HG03060 (cell line): ENCODE results near the gene TPD52L1.

Experiments used
- ATAC-seq: cut with Tn5 transposase; IDR thresholded peaks from one replicate; pipeline ENCODE4 v1.9.1; 2021; ENCODE audit warnings: low read depth, moderate number of reproducible peaks; ENCODE audit not compliant: unreplicated experiment

TPD52L1 gene

DNA sequence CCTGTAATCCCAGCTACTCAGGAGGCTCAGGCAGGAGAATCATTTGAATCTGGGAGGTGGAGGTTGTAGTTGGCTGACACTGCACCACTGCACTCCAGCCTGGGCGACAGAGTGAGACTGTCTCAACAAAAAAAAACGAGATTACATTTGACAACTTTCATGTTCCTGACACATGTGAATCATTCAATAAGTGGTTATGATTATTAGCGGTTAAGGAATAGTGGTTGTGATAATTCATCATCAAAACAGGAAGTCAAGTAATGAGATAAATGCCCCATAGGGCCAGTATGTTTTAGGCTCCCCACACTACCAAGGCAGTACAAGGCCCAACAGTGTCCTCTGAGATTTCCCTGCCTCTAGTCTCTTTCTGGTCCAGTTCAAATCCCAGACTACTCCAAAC is 145.7 kb downstream of the TPD52L1 start:
- ATAC-seq, result no peak

DNA sequence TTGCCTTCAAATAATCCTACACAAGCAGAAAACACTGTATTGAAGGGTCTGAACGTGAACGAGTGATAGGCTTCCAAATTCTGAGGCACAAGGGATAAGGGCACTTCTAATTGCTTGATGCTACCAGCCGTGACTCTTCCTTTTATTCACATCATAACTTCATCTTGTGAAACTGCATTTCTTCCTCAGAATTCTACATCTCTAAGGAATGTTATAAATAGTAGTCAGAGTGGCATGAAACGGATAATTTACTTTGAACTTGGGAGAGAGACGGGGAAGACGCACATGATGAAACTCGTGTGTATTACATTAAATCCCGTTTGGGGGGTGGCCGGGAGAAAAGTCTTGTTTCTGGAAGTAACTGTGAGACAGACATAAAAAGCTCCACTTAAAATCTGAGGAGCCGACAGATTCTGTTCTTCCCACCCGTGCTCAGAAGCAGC is 147.4 kb downstream of the TPD52L1 start:
- no peak for ATAC-seq

DNA sequence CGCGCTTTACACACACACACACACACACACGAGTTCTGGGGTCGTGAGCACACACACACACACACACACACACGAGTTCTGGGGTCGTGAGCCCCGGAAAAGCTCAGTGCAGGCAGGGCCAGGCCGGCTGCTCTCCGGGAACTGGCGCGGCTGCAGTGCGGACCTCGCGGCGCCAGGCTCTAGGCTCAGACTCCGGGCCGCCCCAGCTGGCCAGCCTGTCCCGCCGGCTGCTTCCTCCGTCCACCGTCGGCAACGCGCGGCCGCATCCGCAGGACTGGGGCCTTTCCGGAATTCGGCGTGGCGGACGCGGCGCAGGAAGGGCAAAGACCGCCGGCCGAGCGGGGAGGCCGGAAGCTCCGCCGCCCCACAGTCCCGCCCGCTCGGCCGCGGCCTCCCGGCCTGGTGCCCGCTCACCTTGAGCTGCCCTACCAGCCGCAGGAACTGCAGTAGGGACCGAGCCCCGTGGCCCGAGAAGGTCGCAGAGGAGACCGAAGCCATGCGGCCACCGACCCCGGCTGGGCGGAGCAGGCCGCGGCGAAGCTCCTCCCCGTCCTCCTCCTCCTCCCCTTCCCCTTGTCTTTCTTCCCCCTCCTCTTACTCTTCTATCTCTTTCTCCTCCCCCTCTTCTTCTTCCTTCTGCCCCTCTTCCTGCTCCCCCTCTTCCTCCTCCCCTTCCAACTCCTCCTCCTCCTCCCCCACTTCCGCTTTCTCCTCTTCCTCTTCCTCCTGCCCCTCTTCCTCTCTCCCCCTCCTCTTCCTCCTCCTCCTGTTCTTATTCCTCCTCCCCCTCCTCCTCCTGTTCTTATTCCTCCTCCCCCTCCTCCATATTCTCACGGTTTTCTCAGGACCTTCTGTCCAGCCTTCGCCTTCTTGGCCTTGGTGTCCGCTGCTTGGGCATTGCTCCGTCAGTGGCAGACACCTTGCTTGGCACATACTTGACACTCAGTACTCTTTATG is 148.1 kb downstream of the TPD52L1 start, which contains the start of gene HDDC2:
Gene HDDC2, minus strand, starts transcription at position 533 of the 957 bp plus-strand sequence. Its CDS starts 35 bp downstream, at position 498.
- ATAC-seq, result peak; percentile 44

DNA sequence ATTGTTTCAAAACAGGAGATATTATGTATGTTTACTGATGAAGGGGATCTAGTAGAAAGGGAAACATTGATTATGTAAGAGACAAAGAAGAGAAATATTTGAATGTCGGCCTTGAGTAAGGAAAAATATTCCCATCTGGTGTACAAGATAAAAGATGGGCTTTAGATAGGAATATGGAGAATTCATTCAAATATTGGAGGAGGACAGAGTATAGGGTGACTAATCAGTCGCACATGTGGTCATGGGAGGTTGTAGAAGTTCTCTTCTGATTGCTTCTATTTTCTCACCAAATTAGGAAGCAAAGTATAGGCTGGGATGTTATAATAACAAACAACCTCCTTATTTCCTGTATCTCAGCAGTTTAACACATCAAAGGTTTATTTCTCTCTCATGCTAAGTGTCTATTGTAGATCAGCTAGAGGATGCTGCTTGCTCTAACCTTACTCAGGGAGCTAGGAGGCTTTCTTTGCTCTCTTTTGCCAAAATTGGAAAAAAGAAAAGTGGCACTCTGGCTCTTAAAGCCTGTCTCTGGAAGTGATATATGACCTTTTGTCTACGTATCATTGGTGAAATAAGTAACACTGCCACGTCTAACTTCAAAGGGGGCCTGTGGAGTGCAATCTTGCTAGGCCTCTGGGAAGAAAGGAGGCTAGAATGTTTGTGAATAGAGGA is 149.4 kb downstream of the TPD52L1 start:
- no peak for ATAC-seq

DNA sequence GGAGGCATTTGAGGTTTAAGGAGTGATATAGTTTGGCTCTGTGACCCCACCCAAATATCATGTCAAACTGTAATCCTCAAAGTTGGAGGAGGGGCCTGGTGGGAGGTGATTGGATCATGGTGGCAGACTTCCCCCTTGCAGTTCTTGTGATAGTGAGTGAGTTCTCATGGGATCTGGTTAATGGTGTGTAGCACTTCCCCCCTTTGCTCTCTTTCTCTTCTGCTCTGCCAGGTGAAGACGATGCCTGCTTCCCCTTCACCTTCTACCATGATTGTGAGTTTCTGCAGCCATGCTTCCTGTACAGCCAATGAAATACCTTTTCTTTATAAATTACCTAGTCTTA is 149.9 kb downstream of the TPD52L1 start:
- no peak for ATAC-seq

DNA sequence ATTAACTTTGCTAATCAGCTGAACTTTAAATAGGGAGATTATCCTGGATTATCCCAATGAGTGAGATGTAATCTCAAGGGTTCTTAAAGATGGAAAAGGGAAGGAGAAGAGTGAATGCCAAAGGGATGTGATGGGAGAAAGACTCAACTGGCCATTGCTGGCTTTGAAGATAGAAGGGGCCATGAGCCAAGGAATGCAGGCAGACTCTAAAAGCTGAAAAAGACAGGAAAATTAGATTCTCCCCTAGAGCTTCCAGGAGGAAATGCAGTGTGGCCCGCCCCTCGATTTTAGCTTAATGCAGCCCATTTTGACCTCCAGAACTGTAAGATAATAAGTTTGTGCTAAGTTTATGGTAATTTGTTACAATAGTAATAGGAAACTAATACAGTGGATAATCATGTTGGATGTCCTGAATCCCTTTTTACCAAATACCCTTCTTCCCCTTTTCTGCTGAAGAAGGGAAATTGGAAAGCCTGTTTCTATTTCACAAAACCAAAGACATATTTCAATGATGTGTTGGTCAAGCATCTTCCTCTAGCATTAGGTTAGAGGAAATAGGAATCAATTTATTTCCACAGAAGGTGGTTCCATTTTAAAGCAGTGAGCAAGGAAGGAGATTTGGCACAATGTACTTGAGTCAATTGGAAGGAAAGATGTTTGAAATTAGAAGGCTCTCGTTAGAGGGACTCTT is 151.5 kb downstream of the TPD52L1 start:
- ATAC-seq, result no peak

DNA sequence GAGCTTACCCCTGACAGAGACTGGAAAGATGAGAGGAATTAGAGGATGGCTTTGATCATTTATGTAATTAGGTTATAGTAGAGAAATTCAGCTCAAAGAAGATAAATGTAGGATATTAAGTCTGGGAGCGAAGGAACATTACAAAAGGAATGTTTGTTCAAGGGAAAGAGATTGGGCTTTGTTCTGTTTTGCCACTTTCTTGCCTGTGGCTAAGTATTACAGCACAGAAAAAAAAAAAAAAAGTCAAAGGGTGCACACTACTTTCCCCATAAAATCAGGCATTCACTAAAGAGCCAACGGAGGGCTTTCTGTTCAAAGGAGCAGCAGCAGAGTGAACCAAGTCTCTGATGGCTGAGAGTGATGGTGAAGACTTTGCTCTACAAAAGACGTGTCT is 153.2 kb downstream of the TPD52L1 start:
- no peak for ATAC-seq

DNA sequence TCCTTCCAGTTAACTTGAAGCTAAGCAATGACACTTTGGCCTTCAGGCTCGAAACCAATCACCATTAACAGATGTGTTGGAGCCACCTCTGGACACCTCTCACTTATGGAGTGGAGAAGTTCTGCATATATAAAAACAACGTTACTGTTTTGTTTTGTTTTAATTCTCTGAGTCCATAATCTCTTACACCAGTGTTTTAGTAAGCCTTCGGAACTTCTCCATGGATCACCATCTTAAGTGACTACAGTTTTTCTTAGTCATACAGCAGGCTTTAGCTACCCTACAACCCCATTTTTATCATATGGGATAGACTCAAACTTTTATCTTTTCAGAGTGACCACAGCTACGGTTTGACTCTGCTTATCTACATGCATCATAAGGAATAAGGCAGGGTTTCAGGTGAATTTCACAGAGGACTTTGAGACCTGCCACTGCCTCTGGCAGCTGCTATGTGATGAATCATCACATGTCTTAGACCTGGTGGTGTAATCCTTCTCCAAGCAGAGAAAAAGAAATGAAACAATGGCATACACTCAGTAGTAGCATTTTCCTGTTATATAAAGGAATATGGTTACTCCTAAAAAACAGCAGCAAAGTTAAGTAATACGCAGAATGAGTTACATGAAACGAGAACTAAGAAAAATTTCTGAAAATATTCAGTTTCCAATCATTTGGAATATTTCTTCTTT is 153.7 kb downstream of the TPD52L1 start:
- no peak for ATAC-seq

DNA sequence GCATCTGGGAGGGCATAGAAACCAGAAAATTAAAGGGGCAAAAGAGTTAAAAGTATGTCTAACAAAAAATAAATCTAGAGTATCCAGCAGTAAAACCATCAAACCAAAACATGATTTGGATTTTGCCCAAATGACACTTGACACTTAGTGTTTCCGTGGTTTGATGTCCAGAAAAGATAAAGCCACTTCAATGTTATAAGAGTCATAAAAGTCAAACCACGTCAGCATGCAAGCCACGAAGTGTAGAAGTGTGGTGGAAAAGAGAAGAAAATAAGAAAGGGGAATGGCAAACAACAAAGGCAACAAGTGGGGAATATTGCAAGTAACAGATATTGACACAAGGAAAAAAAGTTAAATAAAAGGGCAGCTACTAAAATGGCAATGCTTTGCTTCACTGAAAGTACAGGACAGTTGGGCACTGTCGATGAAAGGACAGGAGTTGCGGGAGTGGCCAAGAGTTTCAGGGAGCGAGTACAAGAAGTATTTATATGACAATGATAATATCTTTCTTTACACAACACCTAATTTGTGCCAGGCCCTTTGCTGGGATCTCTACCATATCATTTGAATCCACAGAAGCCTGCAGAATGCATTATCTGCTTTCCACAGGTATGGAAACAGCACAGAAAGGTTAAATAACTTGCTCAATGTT is 154.5 kb downstream of the TPD52L1 start:
- no peak for ATAC-seq

DNA sequence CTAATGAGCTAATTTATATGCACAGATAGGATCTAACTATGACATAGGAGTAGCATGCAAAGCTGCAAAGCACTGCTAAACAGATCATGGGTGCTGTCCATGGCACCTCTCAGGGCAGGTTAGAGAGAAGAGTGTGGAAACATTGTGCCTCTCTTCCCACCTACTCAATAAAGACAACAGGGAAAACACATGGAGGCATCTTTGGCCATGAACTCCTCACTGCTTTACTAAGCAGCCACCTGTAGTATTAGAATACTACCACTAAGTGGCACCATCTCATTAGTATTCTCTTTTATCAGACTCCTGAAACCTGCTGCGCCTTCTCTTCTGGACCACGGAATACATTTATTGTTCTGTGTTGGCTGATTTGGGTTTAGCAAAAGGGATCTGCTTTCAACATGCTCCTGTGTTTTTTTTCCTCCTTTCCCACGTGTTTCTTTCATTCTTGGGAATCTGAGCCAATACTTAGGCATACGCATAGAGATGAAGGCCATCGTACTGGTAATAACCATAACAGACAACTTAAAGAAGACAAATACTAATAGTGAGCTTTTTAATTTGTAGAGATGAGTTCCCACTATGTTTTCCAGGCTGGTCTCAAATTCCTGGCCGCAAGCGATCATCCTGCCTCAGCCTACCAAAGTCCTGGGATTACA is 157.5 kb downstream of the TPD52L1 start:
- ATAC-seq, result peak; percentile 46

DNA sequence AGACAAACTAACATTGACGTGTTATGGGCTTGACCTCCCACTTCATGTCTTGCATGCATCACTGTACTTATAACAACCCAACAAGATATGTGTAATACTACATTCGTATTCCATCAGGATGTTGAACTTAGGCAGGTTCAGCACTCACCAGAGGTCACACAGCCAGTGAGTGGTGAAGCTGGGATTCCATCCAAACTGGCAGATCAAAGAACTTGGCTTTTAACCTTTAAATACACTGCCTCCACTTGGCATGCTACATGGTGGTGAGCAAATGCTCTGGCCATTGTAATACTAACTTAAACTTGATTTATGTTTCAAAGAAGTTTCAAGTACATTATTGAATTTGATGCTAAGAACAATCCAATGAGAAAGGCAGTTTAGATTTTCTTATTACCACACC is 158.9 kb downstream of the TPD52L1 start:
- ATAC-seq, result no peak

DNA sequence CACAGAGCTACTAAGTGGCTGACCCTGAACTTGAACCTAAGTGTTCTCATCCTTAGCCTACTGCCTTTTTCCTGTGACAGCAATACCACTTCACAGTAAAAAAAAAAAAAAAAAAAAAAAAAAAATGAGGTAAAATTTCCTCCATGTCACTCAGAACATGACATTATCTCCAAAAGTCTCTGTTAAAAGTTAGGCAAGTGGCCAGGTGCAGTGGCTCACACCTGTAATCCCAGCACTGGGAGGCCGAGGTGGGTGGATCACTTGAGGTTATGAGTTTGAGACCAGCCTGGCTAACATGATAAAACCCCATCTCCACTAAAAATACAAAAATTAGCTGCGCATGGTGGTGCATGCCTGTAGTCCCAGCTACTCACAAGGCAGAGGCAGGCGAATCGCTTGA is 159.4 kb downstream of the TPD52L1 start:
- no peak for ATAC-seq
